HCT116 (cell line): ENCODE results near the gene KISS1R. TPM values are rescaled to one million over a fixed set of nuclear protein-coding genes. Genes with fewer than 3 reads are reported as not detected.

ENCODE experiments used
- ATAC-seq: fragments of 200-7000 bp; cut with Tn5 transposase; 2 replicates; pipeline ENCODE4 v1.9.1; 2020; ENCODE audit warnings: mild to moderate bottlenecking, moderate library complexity
- BruUV-seq: library from RNA; stranded (reverse); fragments of 400-500 nt; replicated peaks from 2 replicates; lab custom pipeline; 2021; lab: Mats Ljungman, UMichigan
- CTCF ChIA-PET: fragments of 300-600 bp; sonication (Branson Sonifier 250); formaldehyde crosslinking; loops from one replicate; lab custom pipeline; 2021; ENCODE audit warnings: antibody characterized with exemption; lab: Charles Lee
- POLR2A ChIA-PET: fragments of 300-600, 350-600 bp; sonication (Branson Sonifier 250); formaldehyde crosslinking; loops from one replicate; lab custom pipeline; 2021; ENCODE audit warnings: antibody characterized with exemption; lab: Charles Lee
- RAD21 ChIA-PET, 2 experiments: fragments of 300-600 bp; sonication (Branson Sonifier 250); formaldehyde crosslinking; loops; one replicate each; lab custom pipeline; 2023; ENCODE audit warnings: low total read pairs in 2 of 2; ENCODE audit not compliant: uncharacterized antibody in 2 of 2, unreplicated experiment in 2 of 2, low non-redundant PET in 1 of 2; lab: Charles Lee
- DNase-seq: peaks from one replicate; pipeline ENCODE4 v3.0.0-alpha.2; 2010; ENCODE audit warnings: low read depth, low spot score
- H2AFZ ChIP-seq: fragments of 200-600 bp; shearing (Covaris generic), sonication (generic); 2 replicates; pipeline ENCODE4 v1.6.1; 2017; ENCODE audit warnings: low read depth, mixed run types, mixed read lengths, antibody characterized with exemption, low read length; ENCODE audit not compliant: poor library complexity, severe bottlenecking
- H3K27ac ChIP-seq: 2 replicates; pipeline ENCODE4 v1.5.1; 2012; ENCODE audit warnings: low read depth, low read length
- H3K27me3 ChIP-seq: fragments of 200-600 bp; sonication (generic); 2 replicates; pipeline ENCODE4 v1.6.1; 2016; ENCODE audit warnings: mixed run types, low read length, mixed read lengths; ENCODE audit not compliant: insufficient read depth
- H3K36me3 ChIP-seq, 2 experiments: fragments of 200-500 bp in 1 of 2; fragments of 200-600 bp in 1 of 2; sonication (Bioruptor generic) in 1 of 2; sonication (generic) in 1 of 2; 2 replicates each; pipeline versions ENCODE4 v1.5.1 to v1.6.1; 2014 to 2016; ENCODE audit warnings: low read length in 2 of 2, inconsistent platforms in 1 of 2, mixed read lengths in 1 of 2, mixed run types in 1 of 2; ENCODE audit not compliant: insufficient read depth in 2 of 2, control insufficient read depth in 1 of 2
- H3K4me1 ChIP-seq, 2 experiments: fragments of 200-600 bp in 1 of 2; sonication (generic) in 1 of 2; 2 replicates each; pipeline versions ENCODE4 v1.5.1 to v1.6.1; 2012 to 2017; ENCODE audit warnings: low read length in 2 of 2, inconsistent platforms in 1 of 2, mild to moderate bottlenecking in 1 of 2, mixed read lengths in 1 of 2, mixed run types in 1 of 2, moderate library complexity in 1 of 2; ENCODE audit not compliant: insufficient read depth in 2 of 2, control insufficient read depth in 1 of 2
- H3K4me2 ChIP-seq: fragments of 200-600 bp; sonication (generic); 2 replicates; pipeline ENCODE4 v1.6.1; 2017; ENCODE audit warnings: mixed run types, low read length, mixed read lengths
- H3K4me3 ChIP-seq, 2 experiments: fragments of 200-600 bp in 1 of 2; sonication (generic) in 1 of 2; replicated peaks in 1 of 2; 2 replicates each; pipeline ENCODE4 v1.5.1; 2011 to 2016; ENCODE audit warnings: low read length in 2 of 2, control low read depth in 1 of 2, low read depth in 1 of 2, mild to moderate bottlenecking in 1 of 2, mixed read lengths in 1 of 2, mixed run types in 1 of 2
- H3K79me2 ChIP-seq: fragments of 200-600 bp; sonication (generic); 2 replicates; pipeline ENCODE4 v1.6.1; 2017; ENCODE audit warnings: mild to moderate bottlenecking, mixed run types, low read length, moderate library complexity, mixed read lengths; ENCODE audit not compliant: insufficient read depth
- H3K9ac ChIP-seq: fragments of 200-600 bp; sonication (generic); 2 replicates; pipeline ENCODE4 v1.6.1; 2016; ENCODE audit warnings: low read length, mixed read lengths
- H3K9me2 ChIP-seq: fragments of 200-600 bp; sonication (generic), shearing (Covaris generic); 2 replicates; pipeline ENCODE4 v1.6.1; 2017; ENCODE audit warnings: mixed run types, mild to moderate bottlenecking, moderate library complexity; ENCODE audit not compliant: insufficient read depth
- H3K9me3 ChIP-seq, 2 experiments: fragments of 200-500 bp in 1 of 2; fragments of 200-600 bp in 1 of 2; sonication (Bioruptor generic) in 1 of 2; sonication (generic) in 1 of 2; 2 replicates each; pipeline ENCODE4 v1.6.1; 2014 to 2017; ENCODE audit warnings: low read length in 2 of 2, mixed read lengths in 2 of 2, inconsistent platforms in 1 of 2, low read depth in 1 of 2, mild to moderate bottlenecking in 1 of 2, mixed run types in 1 of 2, moderate library complexity in 1 of 2; ENCODE audit not compliant: control insufficient read depth in 1 of 2, insufficient read depth in 1 of 2
- H4K20me1 ChIP-seq: fragments of 200-600 bp; sonication (generic), shearing (Covaris generic); 2 replicates; pipeline ENCODE4 v1.6.1; 2017; ENCODE audit warnings: mixed run types, mild to moderate bottlenecking, moderate library complexity; ENCODE audit not compliant: insufficient read depth
- ATF3 ChIP-seq: IDR thresholded peaks from 2 replicates; pipeline ENCODE4 v1.6.1; 2012
- EGR1 ChIP-seq: IDR thresholded peaks from 2 replicates; pipeline ENCODE4 v1.6.1; 2012; ENCODE audit warnings: low read depth
- EZH2 ChIP-seq: fragments of 200-600 bp; sonication (generic); IDR thresholded peaks from 2 replicates; pipeline ENCODE4 v1.6.1; 2017; ENCODE audit warnings: antibody characterized with exemption, mixed run types
- FOSL1 ChIP-seq: IDR thresholded peaks from 2 replicates; pipeline ENCODE4 v1.6.1; 2012; ENCODE audit warnings: low read depth
- POLR2AphosphoS5 ChIP-seq: IDR thresholded peaks from 2 replicates; pipeline ENCODE4 v1.6.1; 2011; ENCODE audit warnings: mild to moderate bottlenecking, low read depth, low read length, moderate library complexity
- REST ChIP-seq: IDR thresholded peaks from 2 replicates; pipeline ENCODE4 v1.6.1; 2012; ENCODE audit warnings: low read depth
- SIN3A ChIP-seq: IDR thresholded peaks from 2 replicates; pipeline ENCODE4 v1.6.1; 2012; ENCODE audit warnings: low read depth
- TCF7L2 ChIP-seq: IDR thresholded peaks from 2 replicates; pipeline ENCODE4 v1.7.0; 2011; ENCODE audit warnings: borderline replicate concordance, inconsistent platforms; ENCODE audit not compliant: insufficient read depth, insufficient read length; ENCODE audit errors: extremely low read depth
- YY1 ChIP-seq: IDR thresholded peaks from 2 replicates; pipeline ENCODE4 v1.6.1; 2011; ENCODE audit warnings: low read length, low read depth, moderate library complexity, mild to moderate bottlenecking; ENCODE audit not compliant: insufficient replicate concordance; ENCODE audit errors: extremely low read depth
- ZBTB33 ChIP-seq: IDR thresholded peaks from 2 replicates; pipeline ENCODE4 v1.6.1; 2011; ENCODE audit warnings: mild to moderate bottlenecking, low read length, moderate library complexity; ENCODE audit not compliant: insufficient replicate concordance; ENCODE audit errors: extremely low read depth
- intact Hi-C: fragments of 100-400 bp; cut with micrococcal nuclease; formaldehyde crosslinking; loops from 2 replicates; pipeline ENCODE4 v1.10.0; 2022
- total RNA-seq: library from RNA; stranded (reverse); gene quantifications from one replicate; pipeline ENCODE4 v1.2.1, GENCODE V29; 2021; ENCODE audit not compliant: unreplicated experiment

Gene KISS1R
- total RNA-seq, 1 experiment from 2014 or later: 5.9 TPM

GRCh38 chr19:889662-890295, 27.4 kb upstream of the KISS1R start:
- Histone ChIP-seq H3K9me3 (no peaks in the 10 kb centered on the region), H2AFZ (no peak overlapping the region), H3K9me2 (no peaks in the 10 kb centered on the region), H3K36me3 (peaks cover 9 to 19% of the 10 kb centered on the region in 2 experiments; a peak in 3 of 4 replicates), H3K27me3 (no peaks in the 10 kb centered on the region), H4K20me1 (no peaks in the 10 kb centered on the region), H3K79me2 (peaks cover 12% of the 10 kb centered on the region; the same call in 1 of the 2 replicates), H3K9ac (no peak overlapping the region), H3K27ac (no peak overlapping the region; the same call in 1 of the 2 replicates), H3K4me1 (peaks cover 3 to 16% of the 10 kb centered on the region in 2 experiments; a peak in 3 of 4 replicates), H3K4me2 (no peak overlapping the region), H3K4me3 (no peak overlapping the region)
- POLR2A ChIA-PET: no interaction called here
- TF ChIP-seq TCF7L2 (no peak), YY1 (no peak), EGR1 (no peak), REST (no peak), FOSL1 (no peak), ZBTB33 (no peak), POLR2AphosphoS5 (no peak), ATF3 (no peak), EZH2 (no peak), SIN3A (no peak)
- RAD21 ChIA-PET: no interaction called here
- CTCF ChIA-PET: no interaction called here
- ATAC-seq (no peak), DNase-seq (no peak)
- intact Hi-C loops: no loop called here
- no TSS peak for BruUV-seq
